Mesothelial cell of epicardium (in vitro differentiated cells): Measurements from ENCODE around the gene PCGF2. TPM values are rescaled to one million over a fixed set of nuclear protein-coding genes. Genes with fewer than 3 reads are reported as not detected.

Experiments
- DNase-seq, 2 experiments: peaks; one replicate each; pipeline ENCODE4 v3.0.0; 2021; ENCODE audit warnings: low spot score in 2 of 2; ENCODE audit not compliant: unreplicated experiment in 2 of 2
- H3K27ac Mint-ChIP-seq: 2 replicates; pipeline ENCODE4 v1.8.0; 2021; ENCODE audit warnings: mixed read lengths
- H3K27me3 Mint-ChIP-seq: 2 replicates; pipeline ENCODE4 v1.8.0; 2021; ENCODE audit warnings: low read depth, mixed read lengths
- H3K36me3 Mint-ChIP-seq: 2 replicates; pipeline ENCODE4 v1.8.0; 2021; ENCODE audit warnings: mixed read lengths
- H3K4me1 Mint-ChIP-seq: 2 replicates; pipeline ENCODE4 v1.8.0; 2021; ENCODE audit warnings: mixed read lengths
- H3K4me3 Mint-ChIP-seq: 2 replicates; pipeline ENCODE4 v1.8.0; 2021; ENCODE audit warnings: mild to moderate bottlenecking, moderate library complexity, mixed read lengths
- H3K9me3 Mint-ChIP-seq: 2 replicates; pipeline ENCODE4 v1.8.0; 2021; ENCODE audit warnings: mixed read lengths
- microRNA-seq: library from miRNA; unstranded; fragments of <30 nt; microRNA quantifications from one replicate; pipeline ENCODE4 v1.2.0, GENCODE V29; 2021; ENCODE audit warnings: inconsistent platforms, mixed read lengths
- total RNA-seq: library from RNA; stranded (reverse); gene quantifications from 3 replicates; pipeline ENCODE4 v1.2.1, GENCODE V29; 2021
- TF ChIP-seq, protein P1 (sequence below): fragments of 200-600 bp; sonication (generic); IDR thresholded peaks from one replicate; pipeline ENCODE4 v1.5.0; 2021; ENCODE audit warnings: antibody characterized with exemption; ENCODE audit not compliant: unreplicated experiment

PCGF2 gene
- total RNA-seq, 1 donor from 2014 or later, result 83.3 TPM

DNA sequence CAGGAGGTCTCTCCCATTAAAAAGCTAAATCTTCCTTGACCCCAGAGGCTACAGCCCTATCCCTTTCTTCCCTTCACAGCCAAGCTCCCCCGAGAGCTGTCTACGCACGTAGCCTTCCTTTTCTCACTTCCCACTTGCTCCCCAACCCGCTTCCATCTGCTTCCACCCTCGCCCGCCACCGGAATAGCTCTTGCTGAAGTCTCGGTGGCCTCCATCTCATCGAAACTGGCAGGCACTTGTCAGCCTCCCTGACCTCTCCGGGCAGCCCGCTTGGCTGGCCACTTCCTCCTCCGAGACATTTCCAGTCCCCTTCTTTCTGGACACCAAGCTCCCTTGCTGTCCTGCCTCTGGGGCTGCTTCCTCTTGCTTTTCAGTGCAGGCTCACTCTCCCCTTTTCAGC lies 62.6 kb downstream of the PCGF2 start:
- DNase-seq, result no peak
- Mint-ChIP-seq H3K27me3 (no peaks in the 10 kb centered on the region), H3K9me3 (no peaks in the 10 kb centered on the region), H3K27ac (no peak overlapping the region), H3K4me1 (no peaks in the 10 kb centered on the region), H3K36me3 (no peaks in the 10 kb centered on the region), H3K4me3 (no peak overlapping the region)
- TF ChIP-seq, protein P1, sequence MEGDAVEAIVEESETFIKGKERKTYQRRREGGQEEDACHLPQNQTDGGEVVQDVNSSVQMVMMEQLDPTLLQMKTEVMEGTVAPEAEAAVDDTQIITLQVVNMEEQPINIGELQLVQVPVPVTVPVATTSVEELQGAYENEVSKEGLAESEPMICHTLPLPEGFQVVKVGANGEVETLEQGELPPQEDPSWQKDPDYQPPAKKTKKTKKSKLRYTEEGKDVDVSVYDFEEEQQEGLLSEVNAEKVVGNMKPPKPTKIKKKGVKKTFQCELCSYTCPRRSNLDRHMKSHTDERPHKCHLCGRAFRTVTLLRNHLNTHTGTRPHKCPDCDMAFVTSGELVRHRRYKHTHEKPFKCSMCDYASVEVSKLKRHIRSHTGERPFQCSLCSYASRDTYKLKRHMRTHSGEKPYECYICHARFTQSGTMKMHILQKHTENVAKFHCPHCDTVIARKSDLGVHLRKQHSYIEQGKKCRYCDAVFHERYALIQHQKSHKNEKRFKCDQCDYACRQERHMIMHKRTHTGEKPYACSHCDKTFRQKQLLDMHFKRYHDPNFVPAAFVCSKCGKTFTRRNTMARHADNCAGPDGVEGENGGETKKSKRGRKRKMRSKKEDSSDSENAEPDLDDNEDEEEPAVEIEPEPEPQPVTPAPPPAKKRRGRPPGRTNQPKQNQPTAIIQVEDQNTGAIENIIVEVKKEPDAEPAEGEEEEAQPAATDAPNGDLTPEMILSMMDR, result no peak

Small RNAs within 50 kb of the gene (microRNA-seq; reads per million reads assigned to microRNA genes)
- gene MIR4726 (4.1 reads per million, percentile 12 among the genes with 10 or more reads in this experiment), gene MIR4734 (not detected)

Other genes starting within 250 kb of the PCGF2 start
- 19.4 to 21.4 TPM (median 20.8 TPM) in 3 replicates for gene SRCIN1, start 142.4 kb downstream of the PCGF2 start, total RNA-seq
- gene EPOP, start 73.4 kb downstream of the PCGF2 start, total RNA-seq, result 3.7 to 4.0 TPM (median 3.8 TPM) in 3 replicates
- gene MLLT6, start 43.1 kb downstream of the PCGF2 start, total RNA-seq, result 171 to 184 TPM (median 178 TPM) in 3 replicates
- 4.6 to 5.6 TPM (median 5.1 TPM) in 3 replicates for gene CISD3, start 18.0 kb downstream of the PCGF2 start, total RNA-seq
- gene PSMB3, start 4.4 kb upstream of the PCGF2 start, total RNA-seq, result 107 to 121 TPM (median 115 TPM) in 3 replicates
- gene PIP4K2B, start 51.2 kb upstream of the PCGF2 start, total RNA-seq, result 73.5 to 81.1 TPM (median 76.0 TPM) in 3 replicates
- gene CWC25, start 77.0 kb upstream of the PCGF2 start, total RNA-seq, result 19.5 to 20.9 TPM (median 20.5 TPM) in 3 replicates
- 1,597 to 1,708 TPM (median 1,659 TPM) in 3 replicates for gene RPL23, start 105.4 kb upstream of the PCGF2 start, total RNA-seq
- gene LASP1, start 121.7 kb upstream of the PCGF2 start, total RNA-seq, result 144 to 152 TPM (median 146 TPM) in 3 replicates
- not detected in 3 replicates for gene FBXO47, start 219.1 kb upstream of the PCGF2 start, total RNA-seq